ENCODE data around the gene DSTN. TPM values are rescaled to one million over a fixed set of nuclear protein-coding genes. Genes with fewer than 3 reads are reported as not detected.

The DSTN gene
- total RNA-seq, 1 donor from 2014 or later: 20.1 TPM

DNA sequence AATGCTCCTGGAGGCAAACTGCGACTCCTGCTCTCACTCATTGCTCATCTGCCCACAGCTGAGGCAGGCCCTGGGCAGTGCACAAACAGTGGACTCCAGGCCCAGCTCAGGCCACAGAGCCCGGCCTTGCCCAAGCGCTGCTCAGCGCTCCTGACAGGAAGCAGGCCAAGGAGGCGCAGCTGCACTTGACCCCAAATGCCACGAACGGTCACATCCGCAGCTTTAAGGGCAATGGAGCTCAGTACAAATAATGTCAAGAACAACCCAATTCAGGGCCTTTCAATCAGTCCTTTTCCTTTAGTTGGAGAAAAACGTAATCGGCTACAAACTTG, 78.4 kb downstream of the DSTN start:
- no peak for DNase-seq
- ChIA-PET CTCF (interaction anchor here (1.1 to 2.5 kb wide), 5 partner anchors 17 to 348 kb away, joined by 3 to 12 read pairs (median 5); no protein-coding TSS in a partner anchor), POLR2A (no interaction called here)
- TF ChIP-seq, protein P1, sequence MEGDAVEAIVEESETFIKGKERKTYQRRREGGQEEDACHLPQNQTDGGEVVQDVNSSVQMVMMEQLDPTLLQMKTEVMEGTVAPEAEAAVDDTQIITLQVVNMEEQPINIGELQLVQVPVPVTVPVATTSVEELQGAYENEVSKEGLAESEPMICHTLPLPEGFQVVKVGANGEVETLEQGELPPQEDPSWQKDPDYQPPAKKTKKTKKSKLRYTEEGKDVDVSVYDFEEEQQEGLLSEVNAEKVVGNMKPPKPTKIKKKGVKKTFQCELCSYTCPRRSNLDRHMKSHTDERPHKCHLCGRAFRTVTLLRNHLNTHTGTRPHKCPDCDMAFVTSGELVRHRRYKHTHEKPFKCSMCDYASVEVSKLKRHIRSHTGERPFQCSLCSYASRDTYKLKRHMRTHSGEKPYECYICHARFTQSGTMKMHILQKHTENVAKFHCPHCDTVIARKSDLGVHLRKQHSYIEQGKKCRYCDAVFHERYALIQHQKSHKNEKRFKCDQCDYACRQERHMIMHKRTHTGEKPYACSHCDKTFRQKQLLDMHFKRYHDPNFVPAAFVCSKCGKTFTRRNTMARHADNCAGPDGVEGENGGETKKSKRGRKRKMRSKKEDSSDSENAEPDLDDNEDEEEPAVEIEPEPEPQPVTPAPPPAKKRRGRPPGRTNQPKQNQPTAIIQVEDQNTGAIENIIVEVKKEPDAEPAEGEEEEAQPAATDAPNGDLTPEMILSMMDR (IDR thresholded peaks at IDR 0.05): no peak
- H3K4me3 Mint-ChIP-seq: no peak overlapping the region
- no peaks in the 10 kb centered on the region for H3K9me3 Mint-ChIP-seq
- H3K27ac Mint-ChIP-seq: no peak overlapping the region
- intact Hi-C loops (cut with micrococcal nuclease): no loop called here
- no peak for ATAC-seq (ENCODE audit: low read depth)
- peaks cover 31% of the 10 kb centered on the region for H3K4me1 Mint-ChIP-seq
- no peaks in the 10 kb centered on the region for H3K27me3 Mint-ChIP-seq
- no peaks in the 10 kb centered on the region for H3K36me3 Mint-ChIP-seq (ENCODE audit: low read depth)

DNA sequence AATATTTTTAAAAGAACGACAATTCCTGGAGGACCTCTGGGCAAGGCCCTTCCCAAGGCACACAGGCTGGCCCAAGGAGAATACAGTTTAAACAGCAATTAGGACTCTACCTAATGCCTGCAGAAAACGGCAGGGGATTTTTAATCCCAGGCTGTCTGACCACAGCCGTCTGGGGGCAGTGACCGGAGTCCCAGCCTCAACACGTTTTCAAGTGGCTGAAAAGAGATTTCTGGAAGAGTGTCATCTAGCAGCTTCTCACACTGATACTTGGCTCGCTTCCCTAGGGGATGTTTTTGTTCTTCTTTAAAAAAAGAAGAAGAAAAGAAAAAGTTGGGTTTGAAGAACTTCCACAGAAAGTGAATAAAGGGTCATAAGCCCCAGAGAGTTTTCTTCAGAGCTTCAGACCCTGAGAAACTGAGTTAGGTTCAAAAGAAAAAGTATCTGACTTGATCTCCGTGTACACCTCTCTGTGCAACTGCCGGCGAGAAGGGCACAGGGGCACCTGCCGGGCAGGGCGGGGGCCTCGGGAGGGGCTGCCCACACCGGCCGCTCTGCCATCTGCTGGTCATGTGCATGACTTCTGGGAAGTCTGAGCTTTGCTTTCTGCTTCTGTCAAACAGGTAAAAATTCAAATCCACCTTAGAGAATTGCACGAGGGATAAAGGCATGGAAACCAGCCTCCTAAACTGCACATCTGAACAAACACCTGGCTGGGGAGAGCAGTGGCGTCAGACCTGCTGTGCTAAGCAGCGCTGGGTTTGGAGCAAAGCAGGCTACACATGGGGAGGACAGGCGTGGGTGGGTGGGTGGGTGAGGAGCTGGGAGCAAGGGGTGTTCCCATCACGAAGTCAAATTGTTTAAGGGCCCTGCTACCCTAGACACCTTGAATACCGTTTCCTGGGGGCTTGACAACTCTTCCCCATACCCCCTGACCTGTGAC, 79.2 kb downstream of the DSTN start:
- no peak for DNase-seq
- no peaks in the 10 kb centered on the region for H3K9me3 Mint-ChIP-seq
- POLR2A ChIA-PET: no interaction called here

GRCh38 chr20:17650301-17651128, 80.6 kb downstream of the DSTN start:
- TF ChIP-seq, protein P1 (IDR thresholded peaks at IDR 0.05): no peak
- DNase-seq (no peak), ATAC-seq (ENCODE audit: low read depth) (no peak)
- intact Hi-C loops (cut with micrococcal nuclease): no loop called here
- POLR2A ChIA-PET: no interaction called here
- Mint-ChIP-seq H3K4me3 (no peak overlapping the region), H3K9me3 (no peaks in the 10 kb centered on the region), H3K27ac (no peak overlapping the region), H3K36me3 (ENCODE audit: low read depth) (no peaks in the 10 kb centered on the region), H3K27me3 (no peaks in the 10 kb centered on the region), H3K4me1 (peaks cover 21% of the 10 kb centered on the region)
- CTCF ChIA-PET: interaction anchor here (0.9 to 2.5 kb wide), 3 partner anchors 18 to 288 kb away, joined by 3 to 12 read pairs (median 6); no protein-coding TSS in a partner anchor

More for the DNA sequence above, 79.2 kb downstream of the DSTN start:
- CTCF ChIA-PET: interaction anchor here (1.1 to 2.5 kb wide), 6 partner anchors 17 to 347 kb away, joined by 3 to 12 read pairs (median 6); no protein-coding TSS in a partner anchor
- TF ChIP-seq, protein P1 (IDR thresholded peaks at IDR 0.05): no peak
- Mint-ChIP-seq H3K36me3 (ENCODE audit: low read depth) (no peaks in the 10 kb centered on the region), H3K27ac (no peak overlapping the region), H3K4me3 (peak overlapping the region; percentile 15), H3K27me3 (no peaks in the 10 kb centered on the region), H3K4me1 (peaks cover 25% of the 10 kb centered on the region)
- ATAC-seq (ENCODE audit: low read depth): peak; percentile 75
- intact Hi-C loops (cut with micrococcal nuclease): loop anchor here (1.0 kb wide), 2 partner anchors 112 to 144 kb away; no protein-coding TSS in a partner anchor

GRCh38 chr20:17651129-17651759, 81.4 kb downstream of the DSTN start:
- Mint-ChIP-seq H3K4me1 (peaks cover 21% of the 10 kb centered on the region), H3K27ac (no peak overlapping the region), H3K9me3 (no peaks in the 10 kb centered on the region), H3K36me3 (ENCODE audit: low read depth) (no peaks in the 10 kb centered on the region), H3K4me3 (no peak overlapping the region), H3K27me3 (no peaks in the 10 kb centered on the region)
- POLR2A ChIA-PET: no interaction called here
- TF ChIP-seq, protein P1 (IDR thresholded peaks at IDR 0.05): no peak
- no peak for DNase-seq
- intact Hi-C loops (cut with micrococcal nuclease): no loop called here
- no peak for ATAC-seq (ENCODE audit: low read depth)
- CTCF ChIA-PET: interaction anchor here (0.9 kb wide), 1 partner anchor 17 kb away, joined by 3 read pairs; no protein-coding TSS in a partner anchor
